Trophoblast cell (in vitro differentiated cells and primary cell): Measurements from ENCODE around the gene MARCHF9.

Experiments
- DNase-seq, 2 donors: peaks; one replicate each; pipeline ENCODE4 v3.0.0-alpha.2; 2016
- H2AFZ ChIP-seq: 2 replicates; pipeline ENCODE4 v1.6.1; 2013; ENCODE audit warnings: low read length, moderate library complexity, mild to moderate bottlenecking; ENCODE audit not compliant: insufficient read depth, poor library complexity
- H2AK5ac ChIP-seq: 2 replicates; pipeline ENCODE4 v1.6.1; 2013; ENCODE audit warnings: mild to moderate bottlenecking, low read length
- H2BK120ac ChIP-seq: 2 replicates; pipeline ENCODE4 v1.6.1; 2013; ENCODE audit warnings: low read length, mild to moderate bottlenecking, moderate library complexity; ENCODE audit not compliant: insufficient read depth, poor library complexity
- H2BK12ac ChIP-seq: 2 replicates; pipeline ENCODE4 v1.6.1; 2013; ENCODE audit warnings: mild to moderate bottlenecking, low read length, moderate library complexity
- H2BK5ac ChIP-seq: 2 replicates; pipeline ENCODE4 v1.6.1; 2013; ENCODE audit warnings: low read length, low read depth, moderate library complexity, mild to moderate bottlenecking; ENCODE audit not compliant: poor library complexity
- H3K14ac ChIP-seq: 2 replicates; pipeline ENCODE4 v1.6.1; 2013; ENCODE audit warnings: mild to moderate bottlenecking, low read length
- H3K18ac ChIP-seq: 2 replicates; pipeline ENCODE4 v1.6.1; 2013; ENCODE audit warnings: mild to moderate bottlenecking, low read length
- H3K23ac ChIP-seq: 2 replicates; pipeline ENCODE4 v1.6.1; 2013; ENCODE audit warnings: low read length
- H3K27ac ChIP-seq: 2 replicates; pipeline ENCODE4 v1.5.1; 2013; ENCODE audit warnings: low read depth, mild to moderate bottlenecking, inconsistent platforms, low read length, moderate library complexity
- H3K27me3 ChIP-seq: 2 replicates; pipeline ENCODE4 v1.6.1; 2013; ENCODE audit warnings: inconsistent platforms, mild to moderate bottlenecking, low read length, moderate library complexity; ENCODE audit not compliant: insufficient read depth
- H3K36me3 ChIP-seq, 2 experiments: 1 replicate in 1 of 2; 2 replicates in 1 of 2; pipeline ENCODE4 v1.6.1; 2013; ENCODE audit warnings: low read length in 2 of 2, mild to moderate bottlenecking in 2 of 2, moderate library complexity in 1 of 2; ENCODE audit not compliant: insufficient read depth in 2 of 2, control insufficient read depth in 1 of 2
- H3K4ac ChIP-seq: 2 replicates; pipeline ENCODE4 v1.6.1; 2013; ENCODE audit warnings: low read depth, mild to moderate bottlenecking, low read length, moderate library complexity
- H3K4me1 ChIP-seq, 2 experiments: 1 replicate in 1 of 2; 2 replicates in 1 of 2; pipeline ENCODE4 v1.6.1; 2013; ENCODE audit warnings: low read length in 2 of 2, mild to moderate bottlenecking in 2 of 2, moderate library complexity in 1 of 2; ENCODE audit not compliant: insufficient read depth in 2 of 2, control insufficient read depth in 1 of 2
- H3K4me2 ChIP-seq: 2 replicates; pipeline ENCODE4 v1.6.1; 2013; ENCODE audit warnings: inconsistent platforms, mild to moderate bottlenecking, low read length, moderate library complexity
- H3K4me3 ChIP-seq: 2 replicates; pipeline ENCODE4 v1.5.1; 2013; ENCODE audit warnings: mild to moderate bottlenecking, low read depth, low read length, inconsistent platforms
- H3K79me1 ChIP-seq: one replicate; pipeline ENCODE4 v1.6.1; 2013; ENCODE audit warnings: low read length
- H3K79me2 ChIP-seq: 2 replicates; pipeline ENCODE4 v1.6.1; 2013; ENCODE audit warnings: low read length, mild to moderate bottlenecking; ENCODE audit not compliant: control insufficient read depth, insufficient read depth, poor library complexity
- H3K9ac ChIP-seq: 2 replicates; pipeline ENCODE4 v1.6.1; 2013; ENCODE audit warnings: mild to moderate bottlenecking, low read length
- H3K9me3 ChIP-seq: 2 replicates; pipeline ENCODE4 v1.6.1; 2013; ENCODE audit warnings: low read depth, mild to moderate bottlenecking, control low read depth, inconsistent platforms, low read length; ENCODE audit not compliant: insufficient read depth
- H4K12ac ChIP-seq: 2 replicates; pipeline ENCODE4 v1.6.1; 2013; ENCODE audit warnings: low read depth, mild to moderate bottlenecking, low read length, moderate library complexity
- H4K8ac ChIP-seq: 2 replicates; pipeline ENCODE4 v1.6.1; 2013; ENCODE audit warnings: low read depth, mild to moderate bottlenecking, low read length, moderate library complexity
- H4K91ac ChIP-seq: one replicate; pipeline ENCODE4 v1.6.1; 2013; ENCODE audit warnings: low read depth, mild to moderate bottlenecking, low read length, moderate library complexity
- WGBS: extraction: QIAGEN DNeasy Blood & Tissue Kit; methylation state at CpG from one replicate; pipeline ENCODE4 v1.1.7; 2013; ENCODE audit warnings: missing lambda C conversion rate; ENCODE audit not compliant: insufficient read length, insufficient coverage; ENCODE audit errors: extremely low coverage; 5-methylcytosine and 5-hydroxymethylcytosine counted together

Gene MARCHF9

GRCh38 chr12:57783861-57784260 lies 29.0 kb downstream of the MARCHF9 start:
- Histone ChIP-seq H3K18ac (no peak overlapping the region), H2BK5ac (no peak overlapping the region), H2AFZ (no peak overlapping the region), H3K4me1 (peaks cover 0 to 3% of the 10 kb centered on the region in 2 experiments), H3K79me1 (peaks cover 3% of the 10 kb centered on the region), H2AK5ac (no peak overlapping the region), H3K36me3 (peaks cover 12 to 22% of the 10 kb centered on the region in 2 experiments), H3K27ac (no peak overlapping the region), H4K91ac (no peak overlapping the region), H3K9me3 (no peaks in the 10 kb centered on the region), H3K23ac (no peak overlapping the region), H3K14ac (no peak overlapping the region), H3K79me2 (peaks cover 7% of the 10 kb centered on the region), H3K4ac (no peak overlapping the region), H4K12ac (no peak overlapping the region), H3K4me3 (no peak overlapping the region), H2BK120ac (no peak overlapping the region), H2BK12ac (no peak overlapping the region), H3K4me2 (no peak overlapping the region), H4K8ac (no peak overlapping the region), H3K27me3 (no peaks in the 10 kb centered on the region), H3K9ac (no peak overlapping the region)
- WGBS = no CpG with 5 or more reads among the region's 11 CpGs
- DNase-seq = no peak

- no peak overlapping the region for H3K4me2 ChIP-seq
- no peak overlapping the region for H3K4me3 ChIP-seq
- no peak overlapping the region for H2AK5ac ChIP-seq
- H2BK5ac ChIP-seq = no peak overlapping the region
- no peaks in the 10 kb centered on the region for H3K79me1 ChIP-seq
- no peak overlapping the region for H3K23ac ChIP-seq
- no peak overlapping the region for H3K14ac ChIP-seq
- WGBS = no CpG with 5 or more reads among the region's 1 CpG
- H2BK120ac ChIP-seq = no peak overlapping the region
- no peak overlapping the region for H3K27ac ChIP-seq
- no peak overlapping the region for H3K9ac ChIP-seq
- no peaks in the 10 kb centered on the region for H3K27me3 ChIP-seq
- H4K8ac ChIP-seq = no peak overlapping the region
- H3K36me3 ChIP-seq = peaks cover 25 to 29% of the 10 kb centered on the region in 2 experiments
- no peaks in the 10 kb centered on the region for H3K9me3 ChIP-seq
- no peak overlapping the region for H3K4ac ChIP-seq
- H2BK12ac ChIP-seq = no peak overlapping the region
- no peaks in the 10 kb centered on the region for H3K4me1 ChIP-seq
- H3K79me2 ChIP-seq = no peaks in the 10 kb centered on the region
- peak; percentile 62 to 91 for DNase-seq
- no peak overlapping the region for H2AFZ ChIP-seq
- no peak overlapping the region for H4K91ac ChIP-seq
- H4K12ac ChIP-seq = no peak overlapping the region
- no peak overlapping the region for H3K18ac ChIP-seq
Measured at GRCh38 chr12:57793920-57794319, 39.0 kb downstream of the MARCHF9 start.

- Histone ChIP-seq H2BK120ac (no peak overlapping the region), H3K14ac (no peak overlapping the region), H3K4ac (no peak overlapping the region), H3K79me1 (no peaks in the 10 kb centered on the region), H4K91ac (no peak overlapping the region), H3K18ac (no peak overlapping the region), H3K36me3 (peaks cover 20 to 29% of the 10 kb centered on the region in 2 experiments), H3K9ac (no peak overlapping the region), H3K23ac (no peak overlapping the region), H2AK5ac (no peak overlapping the region), H3K9me3 (no peaks in the 10 kb centered on the region), H3K79me2 (no peaks in the 10 kb centered on the region), H3K27ac (no peak overlapping the region), H3K4me3 (no peak overlapping the region), H3K4me2 (no peak overlapping the region), H4K12ac (no peak overlapping the region), H4K8ac (no peak overlapping the region), H2AFZ (no peak overlapping the region), H3K4me1 (no peaks in the 10 kb centered on the region), H3K27me3 (no peaks in the 10 kb centered on the region), H2BK12ac (no peak overlapping the region), H2BK5ac (no peak overlapping the region)
- no CpG with 5 or more reads among the region's 6 CpGs for WGBS
- DNase-seq = peak; percentile 63 to 91
Measured at GRCh38 chr12:57795354-57795753, 40.5 kb downstream of the MARCHF9 start.

GRCh38 chr12:57796996-57797395 lies 42.1 kb downstream of the MARCHF9 start:
- H4K12ac ChIP-seq = no peak overlapping the region
- no peak overlapping the region for H3K27ac ChIP-seq
- no peak overlapping the region for H4K8ac ChIP-seq
- no peaks in the 10 kb centered on the region for H3K79me2 ChIP-seq
- no peak overlapping the region for H3K4me3 ChIP-seq
- H2BK120ac ChIP-seq = no peak overlapping the region
- no peak overlapping the region for H3K23ac ChIP-seq
- no peak overlapping the region for H3K4me2 ChIP-seq
- no peak overlapping the region for H2BK5ac ChIP-seq
- no CpG with 5 or more reads among the region's 1 CpG for WGBS
- H2AK5ac ChIP-seq = no peak overlapping the region
- peaks cover 15 to 27% of the 10 kb centered on the region in 2 experiments for H3K36me3 ChIP-seq
- no peaks in the 10 kb centered on the region for H3K4me1 ChIP-seq
- no peaks in the 10 kb centered on the region for H3K9me3 ChIP-seq
- no peak overlapping the region for H2BK12ac ChIP-seq
- no peak overlapping the region for H3K4ac ChIP-seq
- H3K27me3 ChIP-seq = no peaks in the 10 kb centered on the region
- no peak overlapping the region for H4K91ac ChIP-seq
- no peak overlapping the region for H3K18ac ChIP-seq
- H3K14ac ChIP-seq = no peak overlapping the region
- no peak overlapping the region for H2AFZ ChIP-seq
- DNase-seq = no peak
- no peak overlapping the region for H3K9ac ChIP-seq
- H3K79me1 ChIP-seq = no peaks in the 10 kb centered on the region
